HG02678 (cell line): ENCODE data around the gene DGUOK.

Source experiments
- ATAC-seq: cut with Tn5 transposase; IDR thresholded peaks from one replicate; pipeline ENCODE4 v1.9.1; 2021; ENCODE audit warnings: mild to moderate bottlenecking, moderate library complexity; ENCODE audit not compliant: unreplicated experiment

DGUOK gene

GRCh38 chr2:73946215-73946614 is 19.5 kb downstream of the DGUOK start:
- ATAC-seq = no peak

- no peak for ATAC-seq
Measured at GRCh38 chr2:73946666-73947065, 20.0 kb downstream of the DGUOK start.

DNA sequence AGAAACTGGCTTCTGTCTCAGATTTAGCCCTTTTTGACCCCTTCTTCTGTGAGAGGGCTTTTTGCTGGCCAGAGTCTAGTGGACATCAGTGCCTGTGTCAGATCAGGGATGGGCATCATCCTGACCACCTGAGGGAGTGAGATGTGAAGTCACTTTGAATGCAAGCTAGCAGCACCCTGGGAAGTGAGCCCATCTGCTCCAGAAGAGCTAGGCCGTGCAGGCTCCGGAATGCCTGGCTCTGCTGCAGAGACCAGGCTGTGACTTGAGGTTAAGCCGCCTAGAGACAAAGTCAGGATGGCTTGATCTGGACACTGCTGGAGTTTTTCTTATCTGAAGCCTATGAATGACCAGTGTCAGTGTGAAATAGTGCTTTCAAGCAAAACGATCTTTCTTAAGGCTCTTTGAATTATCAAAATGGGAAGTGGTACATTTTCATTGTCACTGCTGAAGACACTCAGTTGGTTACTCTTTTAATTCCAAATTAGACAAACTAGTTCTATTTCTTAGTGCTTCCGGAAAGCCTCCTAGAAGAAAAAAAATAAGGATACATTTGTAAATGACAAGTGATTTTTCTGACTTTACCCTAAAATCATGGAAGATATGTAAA is 20.8 kb downstream of the DGUOK start:
- no peak for ATAC-seq

DNA sequence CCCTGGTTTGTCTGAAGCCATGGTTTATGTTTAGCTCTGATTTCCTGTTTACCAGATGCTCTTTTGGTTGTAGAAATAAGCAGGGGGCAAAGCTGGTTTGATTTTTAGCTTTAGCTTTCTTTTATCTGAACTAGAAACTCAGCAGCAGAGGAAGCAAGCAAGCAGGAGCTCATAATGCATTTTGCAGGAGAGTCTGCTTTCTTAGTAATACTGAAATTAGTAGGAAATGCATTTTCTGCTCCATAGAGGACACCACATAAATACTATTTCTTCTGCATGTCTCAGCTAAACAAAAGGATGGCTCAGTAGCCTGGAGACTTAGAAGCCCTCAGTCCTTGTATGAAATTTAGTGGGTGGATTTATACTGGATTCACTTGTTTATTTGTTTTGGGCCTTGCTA is 23.1 kb downstream of the DGUOK start:
- no peak for ATAC-seq

- ATAC-seq = no peak
Measured at GRCh38 chr2:73952499-73953446, 26.1 kb downstream of the DGUOK start.

- no peak for ATAC-seq
Measured at GRCh38 chr2:73956218-73956865, 29.7 kb downstream of the DGUOK start.

- no peak for ATAC-seq
Measured at GRCh38 chr2:73961274-73961673, 34.6 kb downstream of the DGUOK start.

DNA sequence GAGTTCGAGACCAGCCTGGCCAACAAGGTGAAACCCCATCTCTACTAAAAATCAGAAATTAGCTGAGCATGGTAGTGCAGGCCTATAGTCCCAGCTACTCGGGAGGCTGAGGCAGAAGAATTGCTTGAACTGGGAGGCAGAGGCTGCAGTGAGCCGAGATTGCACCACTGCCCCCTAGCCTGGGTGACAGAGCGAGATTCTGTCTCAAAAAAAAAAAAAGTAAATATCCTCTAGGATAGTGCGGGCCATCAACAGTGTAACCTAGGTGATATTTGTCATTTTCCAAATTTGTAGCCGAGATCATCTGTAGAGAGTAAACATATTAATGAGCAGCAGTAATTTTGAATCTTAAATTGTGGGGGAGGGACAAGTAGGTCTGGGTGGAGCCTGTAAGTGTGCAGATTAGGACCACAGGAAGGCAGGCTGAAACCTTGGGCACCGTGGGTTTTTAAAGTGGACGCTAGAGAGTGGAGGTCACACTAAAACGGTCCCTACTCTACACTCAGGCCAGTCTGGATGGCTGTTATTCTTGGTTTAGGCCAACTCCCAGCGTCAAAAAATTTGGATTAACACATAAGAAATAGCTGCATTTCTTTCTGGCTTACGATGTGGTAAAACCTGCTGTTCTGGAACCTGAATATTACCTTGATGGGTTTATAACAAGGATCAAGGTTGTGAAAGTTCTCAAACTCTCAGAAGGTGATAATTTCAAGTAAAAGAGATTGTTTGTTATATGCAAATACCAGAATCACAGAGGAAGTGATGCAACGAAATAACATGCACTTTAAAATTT is 35.3 kb downstream of the DGUOK start:
- ATAC-seq = no peak

DNA sequence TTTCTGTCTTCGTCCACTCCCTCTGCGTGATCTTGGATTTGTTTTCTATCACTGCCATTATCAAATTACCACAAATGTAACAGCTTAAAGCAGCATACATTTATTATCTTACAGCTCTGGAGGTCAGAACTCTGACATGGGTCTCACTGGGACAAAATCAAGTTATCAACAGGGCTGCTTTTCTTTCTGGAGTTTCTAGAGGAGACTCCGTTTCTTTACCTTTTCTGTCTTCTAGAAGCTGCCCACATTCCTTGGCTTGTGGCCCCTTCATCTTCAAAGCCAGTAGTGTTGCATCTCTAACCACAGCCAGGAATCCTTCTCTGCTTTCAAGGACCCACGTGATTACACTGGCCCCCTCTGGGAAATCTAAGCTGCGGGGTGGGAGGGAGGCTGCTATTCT is 36.1 kb downstream of the DGUOK start:
- ATAC-seq = no peak

DNA sequence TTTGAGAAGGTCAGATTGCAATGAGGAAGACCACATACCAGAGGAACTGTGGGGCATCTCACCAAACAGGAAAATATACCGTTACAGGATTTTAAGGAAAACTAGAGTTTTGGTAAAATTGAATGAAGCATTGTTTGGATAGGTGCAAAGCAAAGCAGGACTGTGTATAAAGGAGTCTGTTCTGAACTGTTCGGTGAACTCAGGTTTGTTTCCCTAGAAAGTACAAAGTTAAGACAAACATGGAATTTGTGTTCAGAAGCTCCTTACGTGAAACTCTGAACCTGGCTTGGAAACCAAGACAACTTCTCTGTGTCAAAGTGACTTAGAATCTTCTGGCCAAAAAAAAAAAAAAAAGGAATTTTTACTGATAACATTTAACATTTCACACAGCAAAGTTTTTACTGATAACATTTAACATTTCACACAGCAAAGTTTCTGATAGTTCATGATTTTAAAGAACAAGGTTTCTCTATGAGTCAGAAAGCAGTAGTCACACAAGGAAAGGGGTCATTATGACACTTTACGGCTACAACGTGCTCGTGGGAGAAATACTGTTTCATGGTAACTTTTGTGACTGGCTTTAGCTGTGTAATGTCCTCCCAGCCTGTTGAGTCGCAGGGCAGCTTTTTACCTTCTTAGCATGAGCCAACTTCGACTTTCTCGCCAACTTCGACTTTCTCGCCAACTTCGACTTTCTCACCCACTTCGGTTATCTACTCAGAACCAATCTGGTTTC is 36.9 kb downstream of the DGUOK start:
- ATAC-seq = peak; percentile 78

DNA sequence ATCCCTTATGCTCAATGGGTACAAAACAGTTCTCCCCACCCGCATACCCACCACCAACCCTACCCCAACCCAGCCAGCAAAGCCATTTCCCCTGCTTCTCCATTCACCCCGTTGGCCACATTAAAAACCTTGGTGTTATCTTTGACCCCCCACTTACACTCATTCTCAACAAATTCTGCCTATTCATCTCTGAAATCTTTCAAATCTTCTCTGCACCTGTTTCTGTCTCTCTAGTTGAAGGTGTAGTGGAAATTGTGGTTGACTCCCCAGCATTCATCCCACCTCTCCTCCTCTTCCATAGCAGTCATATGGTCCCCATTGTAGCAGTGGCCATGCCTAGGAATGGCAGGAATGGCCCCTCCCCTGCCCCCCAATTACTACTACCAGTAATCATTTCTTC is 37.5 kb downstream of the DGUOK start:
- ATAC-seq = no peak

GRCh38 chr2:73965053-73965452 is 38.4 kb downstream of the DGUOK start:
- ATAC-seq = no peak

DNA sequence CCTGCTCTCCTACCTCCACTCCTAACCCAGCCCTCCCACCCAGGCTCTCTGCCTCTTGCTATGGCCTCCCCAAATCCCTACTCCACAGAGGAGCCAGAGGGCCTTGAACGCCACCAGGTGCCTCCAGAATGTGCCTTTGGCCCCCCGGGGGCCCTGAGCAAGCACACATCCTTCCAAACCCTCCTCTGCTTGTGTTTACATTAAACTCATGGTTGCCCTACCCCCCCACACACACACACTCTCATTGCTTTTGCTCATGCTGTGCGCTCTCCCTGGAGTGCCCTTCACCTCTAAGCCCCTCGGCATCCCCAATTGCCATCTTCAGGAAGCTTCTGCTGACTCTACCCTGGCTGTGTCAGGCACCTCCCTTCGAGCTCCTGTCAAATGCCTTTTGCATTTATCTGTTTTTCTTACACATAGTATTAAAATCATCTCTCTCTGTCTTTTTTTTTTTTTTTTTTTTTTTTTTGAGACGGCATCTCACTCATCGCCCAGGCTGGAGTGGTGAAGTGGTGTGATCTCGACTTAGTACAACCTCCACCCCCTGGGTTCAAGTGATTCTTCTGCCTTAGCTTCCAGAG is 41.8 kb downstream of the DGUOK start:
- ATAC-seq = no peak

GRCh38 chr2:73969356-73969755 is 42.7 kb downstream of the DGUOK start:
- ATAC-seq = no peak

- no peak for ATAC-seq
Measured at GRCh38 chr2:73970141-73970803, 43.6 kb downstream of the DGUOK start.

DNA sequence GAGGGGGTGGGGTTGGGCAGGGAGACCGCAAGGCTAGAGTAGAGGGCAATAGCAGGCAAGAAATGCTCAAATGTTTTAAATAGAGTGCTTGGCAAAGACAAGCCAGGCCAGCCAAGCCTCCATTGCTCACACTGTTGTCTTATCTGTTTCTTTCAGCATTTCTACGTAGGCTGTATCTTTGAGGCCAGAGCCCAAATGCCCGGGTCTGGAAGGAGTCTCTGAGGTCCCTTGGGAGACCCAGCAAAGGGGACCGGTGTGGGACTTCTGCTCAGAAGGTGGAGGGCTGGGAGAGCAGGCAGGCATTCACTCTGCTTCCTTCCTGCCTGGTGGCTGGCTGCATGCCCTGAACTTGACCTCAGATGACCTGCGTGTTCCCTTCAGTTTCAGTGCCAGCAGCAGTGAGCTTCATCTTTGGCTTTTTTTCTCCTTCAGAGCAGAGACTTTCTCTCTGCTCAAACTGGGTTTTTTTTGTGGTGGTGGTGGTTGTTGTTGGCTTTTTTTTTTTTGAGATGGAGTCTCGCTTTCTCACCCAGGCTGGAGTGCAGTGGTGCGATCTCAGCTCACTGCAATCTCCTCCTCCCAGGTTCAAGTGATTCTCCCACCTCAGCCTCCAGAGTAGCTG is 44.3 kb downstream of the DGUOK start:
- peak; percentile 87 for ATAC-seq

DNA sequence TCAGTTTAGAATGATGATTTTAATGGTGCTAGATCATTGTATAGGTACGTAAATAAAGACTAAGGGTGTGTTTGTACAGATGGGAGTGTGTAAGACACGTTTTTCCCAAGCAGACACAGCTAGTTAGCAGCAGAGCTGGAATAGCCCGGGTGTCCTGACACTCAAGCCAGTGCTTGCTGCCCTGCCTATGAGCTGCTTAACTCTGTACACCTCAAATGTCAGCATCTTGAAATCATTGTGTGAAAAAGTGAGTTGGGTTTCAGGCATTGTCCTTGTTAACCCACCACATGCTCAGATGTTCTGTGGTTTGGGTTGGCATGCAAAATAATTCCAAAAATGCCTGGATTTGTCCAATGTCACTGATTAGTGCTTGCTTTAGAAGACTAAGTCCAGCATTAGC is 45.0 kb downstream of the DGUOK start:
- ATAC-seq = no peak

- no peak for ATAC-seq
Measured at GRCh38 chr2:73972846-73973245, 46.2 kb downstream of the DGUOK start.

GRCh38 chr2:73975731-73976130 is 49.1 kb downstream of the DGUOK start:
- ATAC-seq = no peak
